Measurements from ENCODE around the gene AJM1.
"Not testable (repeated sequence)": the region's sequence is repeated elsewhere in the genome, so short reads cannot be mapped to it uniquely, and the experiment has no call there.

The AJM1 gene

DNA sequence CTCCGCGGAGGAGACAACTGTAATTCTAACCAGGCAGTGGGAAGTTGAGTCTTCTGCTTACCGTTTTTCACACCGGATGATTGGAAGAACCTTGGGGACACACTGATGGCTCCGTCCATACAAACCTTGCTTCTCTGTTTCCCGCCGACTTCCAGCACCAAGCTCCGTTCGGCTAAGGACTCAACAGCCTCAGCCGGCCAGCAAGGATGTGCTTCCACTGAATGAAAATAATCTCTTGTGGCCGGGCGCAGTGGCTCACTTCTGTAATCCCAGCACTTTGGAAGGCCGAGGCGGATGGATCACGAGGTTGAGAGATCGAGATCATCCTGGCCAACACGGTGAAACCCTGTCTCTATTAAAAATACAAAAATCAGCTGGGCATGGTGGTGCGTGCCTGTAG is 25.6 kb downstream of the AJM1 start:
- Histone ChIP-seq H3K36me3 (ENCODE audit: control insufficient read depth, insufficient read depth, low read length) (peaks cover 3% of the 10 kb centered on the region), H3K4me1 (ENCODE audit: control insufficient read depth, insufficient read depth, low read length) (peaks cover 7% of the 10 kb centered on the region), H3K4me3 (ENCODE audit: low read length) (no peak overlapping the region), H3K9me3 (ENCODE audit: control insufficient read depth, low read length) (no peaks in the 10 kb centered on the region), H3K27me3 (ENCODE audit: control insufficient read depth, insufficient read depth, low read length) (no peaks in the 10 kb centered on the region), H3K9ac (ENCODE audit: low read length) (no peak overlapping the region)

- Histone ChIP-seq H3K36me3 (ENCODE audit: control insufficient read depth, insufficient read depth, low read length) (no peaks in the 10 kb centered on the region), H3K9ac (ENCODE audit: low read length) (no peak overlapping the region), H3K9me3 (ENCODE audit: control insufficient read depth, low read length) (no peaks in the 10 kb centered on the region), H3K27me3 (ENCODE audit: control insufficient read depth, insufficient read depth, low read length) (no peaks in the 10 kb centered on the region), H3K4me3 (ENCODE audit: low read length) (no peak overlapping the region), H3K4me1 (ENCODE audit: control insufficient read depth, insufficient read depth, low read length) (peaks cover 7% of the 10 kb centered on the region)
Observed at GRCh38 chr9:136868644-136869043, 26.4 kb downstream of the AJM1 start.

- not testable (repeated sequence) for H3K36me3 ChIP-seq (ENCODE audit: control insufficient read depth, insufficient read depth, low read length); H3K9ac ChIP-seq (ENCODE audit: low read length); H3K4me1 ChIP-seq (ENCODE audit: control insufficient read depth, insufficient read depth, low read length); H3K4me3 ChIP-seq (ENCODE audit: low read length); H3K9me3 ChIP-seq (ENCODE audit: control insufficient read depth, low read length); H3K27me3 ChIP-seq (ENCODE audit: control insufficient read depth, insufficient read depth, low read length)
Observed at GRCh38 chr9:136869611-136870010, 27.3 kb downstream of the AJM1 start.

GRCh38 chr9:136875155-136875554 is 32.9 kb downstream of the AJM1 start:
- H3K9ac ChIP-seq (ENCODE audit: low read length), result no peak overlapping the region
- no peaks in the 10 kb centered on the region for H3K36me3 ChIP-seq (ENCODE audit: control insufficient read depth, insufficient read depth, low read length)
- H3K27me3 ChIP-seq (ENCODE audit: control insufficient read depth, insufficient read depth, low read length), result no peaks in the 10 kb centered on the region
- H3K9me3 ChIP-seq (ENCODE audit: control insufficient read depth, low read length), result no peaks in the 10 kb centered on the region
- H3K4me1 ChIP-seq (ENCODE audit: control insufficient read depth, insufficient read depth, low read length), result no peaks in the 10 kb centered on the region
- no peak overlapping the region for H3K4me3 ChIP-seq (ENCODE audit: low read length)

- Histone ChIP-seq H3K36me3 (ENCODE audit: control insufficient read depth, insufficient read depth, low read length) (no peaks in the 10 kb centered on the region), H3K27me3 (ENCODE audit: control insufficient read depth, insufficient read depth, low read length) (no peaks in the 10 kb centered on the region), H3K9me3 (ENCODE audit: control insufficient read depth, low read length) (no peaks in the 10 kb centered on the region), H3K4me3 (ENCODE audit: low read length) (no peak overlapping the region), H3K9ac (ENCODE audit: low read length) (no peak overlapping the region), H3K4me1 (ENCODE audit: control insufficient read depth, insufficient read depth, low read length) (peaks cover 3% of the 10 kb centered on the region)
Observed at GRCh38 chr9:136876476-136876875, 34.2 kb downstream of the AJM1 start.

- Histone ChIP-seq H3K9me3 (ENCODE audit: control insufficient read depth, low read length) (no peaks in the 10 kb centered on the region), H3K9ac (ENCODE audit: low read length) (no peak overlapping the region), H3K4me3 (ENCODE audit: low read length) (no peak overlapping the region), H3K36me3 (ENCODE audit: control insufficient read depth, insufficient read depth, low read length) (no peaks in the 10 kb centered on the region), H3K27me3 (ENCODE audit: control insufficient read depth, insufficient read depth, low read length) (no peaks in the 10 kb centered on the region), H3K4me1 (ENCODE audit: control insufficient read depth, insufficient read depth, low read length) (peaks cover 22% of the 10 kb centered on the region)
Observed at GRCh38 chr9:136880651-136881050, 38.4 kb downstream of the AJM1 start.

DNA sequence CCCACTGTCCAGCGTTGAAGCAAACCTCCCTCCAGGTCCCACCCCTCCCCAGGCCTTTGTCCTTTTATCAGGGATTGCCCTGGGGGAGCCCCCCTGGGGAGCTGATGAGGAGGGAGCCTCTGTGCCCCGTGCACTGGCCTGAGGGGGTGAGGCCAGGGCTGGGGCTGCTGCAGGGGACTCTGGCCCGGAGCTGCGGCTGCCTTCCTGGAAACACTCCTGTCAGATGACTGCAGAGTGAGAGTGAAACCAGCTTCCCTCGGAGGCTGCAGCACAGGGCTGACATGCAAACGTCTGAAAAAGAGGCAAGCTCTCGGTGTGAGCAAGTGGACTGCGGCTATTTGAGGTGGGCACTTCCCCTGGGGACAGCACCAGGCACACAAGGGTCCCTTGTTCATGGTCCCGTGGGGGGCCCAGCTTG is 39.4 kb downstream of the AJM1 start:
- no peaks in the 10 kb centered on the region for H3K9me3 ChIP-seq (ENCODE audit: control insufficient read depth, low read length)
- H3K27me3 ChIP-seq (ENCODE audit: control insufficient read depth, insufficient read depth, low read length), result no peaks in the 10 kb centered on the region
- H3K4me3 ChIP-seq (ENCODE audit: low read length), result peak overlapping the region; percentile 74
- peaks cover 22% of the 10 kb centered on the region for H3K4me1 ChIP-seq (ENCODE audit: control insufficient read depth, insufficient read depth, low read length)
- H3K9ac ChIP-seq (ENCODE audit: low read length), result peak overlapping the region; percentile 57
- H3K36me3 ChIP-seq (ENCODE audit: control insufficient read depth, insufficient read depth, low read length), result no peaks in the 10 kb centered on the region

- H3K9ac ChIP-seq (ENCODE audit: low read length), result peak overlapping the region; percentile 57
- H3K27me3 ChIP-seq (ENCODE audit: control insufficient read depth, insufficient read depth, low read length), result no peaks in the 10 kb centered on the region
- no peaks in the 10 kb centered on the region for H3K36me3 ChIP-seq (ENCODE audit: control insufficient read depth, insufficient read depth, low read length)
- H3K4me3 ChIP-seq (ENCODE audit: low read length), result peak overlapping the region; percentile 74
- H3K9me3 ChIP-seq (ENCODE audit: control insufficient read depth, low read length), result no peaks in the 10 kb centered on the region
- H3K4me1 ChIP-seq (ENCODE audit: control insufficient read depth, insufficient read depth, low read length), result peaks cover 25% of the 10 kb centered on the region
Observed at GRCh38 chr9:136882109-136882946, 40.0 kb downstream of the AJM1 start.

GRCh38 chr9:136882947-136883283 is 40.6 kb downstream of the AJM1 start:
- H3K4me1 ChIP-seq (ENCODE audit: control insufficient read depth, insufficient read depth, low read length), result peaks cover 25% of the 10 kb centered on the region
- not testable (repeated sequence) for H3K27me3 ChIP-seq (ENCODE audit: control insufficient read depth, insufficient read depth, low read length); H3K4me3 ChIP-seq (ENCODE audit: low read length); H3K9me3 ChIP-seq (ENCODE audit: control insufficient read depth, low read length); H3K36me3 ChIP-seq (ENCODE audit: control insufficient read depth, insufficient read depth, low read length); H3K9ac ChIP-seq (ENCODE audit: low read length)

- H3K9me3 ChIP-seq (ENCODE audit: control insufficient read depth, low read length); H3K4me3 ChIP-seq (ENCODE audit: low read length); H3K36me3 ChIP-seq (ENCODE audit: control insufficient read depth, insufficient read depth, low read length); H3K9ac ChIP-seq (ENCODE audit: low read length); H3K27me3 ChIP-seq (ENCODE audit: control insufficient read depth, insufficient read depth, low read length): not testable (repeated sequence)
- H3K4me1 ChIP-seq (ENCODE audit: control insufficient read depth, insufficient read depth, low read length), result peaks cover 25% of the 10 kb centered on the region
Observed at GRCh38 chr9:136883670-136884069, 41.4 kb downstream of the AJM1 start.

DNA sequence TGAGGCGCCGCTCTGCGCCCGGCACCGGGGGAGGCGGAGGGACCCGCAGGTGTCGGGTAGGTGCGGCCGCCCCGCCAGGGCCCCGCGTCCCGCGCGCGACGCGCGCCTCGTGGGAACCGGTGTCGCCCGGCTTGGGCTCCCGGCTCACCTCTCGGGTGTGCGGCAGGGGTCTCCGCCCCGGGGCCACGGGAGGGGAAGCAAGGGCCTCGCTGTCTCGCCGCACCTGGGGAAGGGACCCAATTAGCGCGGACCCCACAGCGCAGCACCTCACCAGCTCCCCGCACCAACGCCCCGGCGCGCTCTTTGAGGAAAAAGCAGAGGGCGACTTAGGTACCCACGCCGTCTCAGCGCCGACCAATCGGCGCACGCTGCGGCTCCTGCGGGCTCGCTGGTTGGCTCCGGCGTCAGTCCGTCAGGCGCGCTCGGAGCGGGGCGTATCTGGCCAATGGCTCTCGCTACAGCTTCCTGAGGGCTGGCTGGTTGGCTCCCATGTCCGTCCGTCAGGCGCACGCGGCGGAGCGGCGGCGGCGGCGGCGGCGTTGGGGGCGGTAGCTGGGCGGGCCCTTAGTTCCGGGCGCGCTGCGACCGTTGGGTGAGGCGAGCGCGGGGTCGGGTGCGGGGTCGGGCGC is 43.8 kb downstream of the AJM1 start, which contains the start of gene TRAF2:
TSS of gene TRAF2 (plus strand) at position 567 of the 629 bp plus-strand sequence. CDS start 12,225 bp downstream, outside the sequence.
- no peaks in the 10 kb centered on the region for H3K36me3 ChIP-seq (ENCODE audit: control insufficient read depth, insufficient read depth, low read length)
- H3K9ac ChIP-seq (ENCODE audit: low read length), result peak within 1 kb of the TSS; percentile 73
- H3K27me3 ChIP-seq (ENCODE audit: control insufficient read depth, insufficient read depth, low read length), result no peaks in the 10 kb centered on the region
- H3K4me1 ChIP-seq (ENCODE audit: control insufficient read depth, insufficient read depth, low read length), result peaks cover 25% of the 10 kb centered on the region
- peak within 1 kb of the TSS; percentile 27 for H3K4me3 ChIP-seq (ENCODE audit: low read length)
- H3K9me3 ChIP-seq (ENCODE audit: control insufficient read depth, low read length), result no peaks in the 10 kb centered on the region
